ENCODE data around the gene FCRL1. TPM values are rescaled to one million over a fixed set of nuclear protein-coding genes. Genes with fewer than 3 reads are reported as not detected.

FCRL1 gene
- total and polyA plus RNA-seq, 2 donors (not counting 3 experiments of a cell fraction or from before 2014, with no cell fraction given), result not detected

DNA sequence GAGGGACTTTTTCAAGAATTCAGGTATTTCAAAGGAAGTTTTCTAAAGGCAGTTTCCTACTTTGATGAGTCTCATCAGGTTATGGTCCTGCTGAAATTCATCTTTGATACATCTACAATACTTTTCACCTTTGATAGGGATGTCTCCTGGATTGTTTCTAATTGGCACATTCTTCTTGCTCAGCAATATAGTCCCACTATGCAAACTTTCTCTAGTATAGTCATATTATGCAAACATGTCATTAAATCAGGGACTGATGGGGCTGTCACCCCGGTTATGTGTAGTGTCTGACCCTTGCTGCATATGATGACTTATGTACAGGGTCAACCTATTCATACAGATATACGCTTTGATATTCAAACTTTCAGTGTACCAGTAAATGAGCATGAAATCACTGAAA, 379 bp upstream of the FCRL1 start:
- no peaks in the 10 kb centered on the region for H3K9me1 ChIP-seq (replicated peaks; ENCODE audit: control insufficient read depth, extremely low read depth, insufficient read depth, low read length)
- no peaks in the 10 kb centered on the region for H3K27me3 ChIP-seq (ENCODE audit: control insufficient read depth in 2 of 2, insufficient read depth in 2 of 2, low read length in 2 of 2)
- no TSS peak for BruUV-seq (replicated peaks)
- H3K4me1 ChIP-seq (ENCODE audit: control insufficient read depth, extremely low read depth, insufficient read depth, low read length), result no peaks in the 10 kb centered on the region
- FAIRE-seq, result no peak
- ChIA-PET CTCF (no interaction called here), POLR2A (no interaction called here)
- intact Hi-C loops (cut with micrococcal nuclease) (no loop called here), dilution Hi-C loops (cut with MboI; ENCODE audit: extremely low pct_ligation_motif_present, low sequenced_read_pairs) (no loop called here)
- DNase-seq (ENCODE audit: low read depth, low spot score), result no peak
- no peaks in the 10 kb centered on the region for H4K20me1 ChIP-seq (replicated peaks; ENCODE audit: control insufficient read depth, extremely low read depth, insufficient read depth, low read length)
- H3K9me3 ChIP-seq (replicated peaks; ENCODE audit: control insufficient read depth, insufficient read depth, low read length), result no peaks in the 10 kb centered on the region
- no peak overlapping the region for H3K4me2 ChIP-seq (ENCODE audit: insufficient read depth, low read length)
- no peak overlapping the region for H3K4me3 ChIP-seq (replicated peaks in 1 of 3; ENCODE audit: insufficient read depth in 1 of 3, low read depth in 1 of 3, low read length in 3 of 3)
- no peak overlapping the region for H3K9ac ChIP-seq (replicated peaks; ENCODE audit: extremely low read depth, insufficient read depth, low read length)
- no peaks in the 10 kb centered on the region for H3K36me3 ChIP-seq (ENCODE audit: control insufficient read depth in 2 of 2, extremely low read depth in 1 of 2, insufficient read depth in 2 of 2, low read length in 2 of 2)
- TF ChIP-seq POLR2AphosphoS5 (IDR thresholded peaks at IDR 0.05; ENCODE audit: insufficient read depth, low read depth, low read length) (no peak), EZH2 (IDR thresholded peaks at IDR 0.05; ENCODE audit: borderline replicate concordance, low read depth, low read length, severe bottlenecking) (no peak), FOS (IDR thresholded peaks at IDR 0.05; ENCODE audit: borderline replicate concordance, insufficient read depth, low read length) (no peak), JUN (IDR thresholded peaks at IDR 0.05; ENCODE audit: borderline replicate concordance, insufficient read depth, insufficient read length, low read depth) (no peak), MYC (IDR thresholded peaks at IDR 0.05; ENCODE audit: low read depth, low read length) (no peak), POLR2A (IDR thresholded peaks at IDR 0.05; ENCODE audit: low read depth, low read length) (no peak), GATA2 (IDR thresholded peaks at IDR 0.05; ENCODE audit: insufficient read depth, insufficient read length, low read depth, low read length) (no peak)
- TF ChIP-seq, protein P1, sequence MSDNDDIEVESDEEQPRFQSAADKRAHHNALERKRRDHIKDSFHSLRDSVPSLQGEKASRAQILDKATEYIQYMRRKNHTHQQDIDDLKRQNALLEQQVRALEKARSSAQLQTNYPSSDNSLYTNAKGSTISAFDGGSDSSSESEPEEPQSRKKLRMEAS (IDR thresholded peaks at IDR 0.05; ENCODE audit: insufficient read depth, insufficient read length), result no peak
- TF ChIP-seq, protein P2, sequence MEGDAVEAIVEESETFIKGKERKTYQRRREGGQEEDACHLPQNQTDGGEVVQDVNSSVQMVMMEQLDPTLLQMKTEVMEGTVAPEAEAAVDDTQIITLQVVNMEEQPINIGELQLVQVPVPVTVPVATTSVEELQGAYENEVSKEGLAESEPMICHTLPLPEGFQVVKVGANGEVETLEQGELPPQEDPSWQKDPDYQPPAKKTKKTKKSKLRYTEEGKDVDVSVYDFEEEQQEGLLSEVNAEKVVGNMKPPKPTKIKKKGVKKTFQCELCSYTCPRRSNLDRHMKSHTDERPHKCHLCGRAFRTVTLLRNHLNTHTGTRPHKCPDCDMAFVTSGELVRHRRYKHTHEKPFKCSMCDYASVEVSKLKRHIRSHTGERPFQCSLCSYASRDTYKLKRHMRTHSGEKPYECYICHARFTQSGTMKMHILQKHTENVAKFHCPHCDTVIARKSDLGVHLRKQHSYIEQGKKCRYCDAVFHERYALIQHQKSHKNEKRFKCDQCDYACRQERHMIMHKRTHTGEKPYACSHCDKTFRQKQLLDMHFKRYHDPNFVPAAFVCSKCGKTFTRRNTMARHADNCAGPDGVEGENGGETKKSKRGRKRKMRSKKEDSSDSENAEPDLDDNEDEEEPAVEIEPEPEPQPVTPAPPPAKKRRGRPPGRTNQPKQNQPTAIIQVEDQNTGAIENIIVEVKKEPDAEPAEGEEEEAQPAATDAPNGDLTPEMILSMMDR (IDR thresholded peaks at IDR 0.05; ENCODE audit: extremely low read depth in 1 of 2, insufficient read depth in 1 of 2, low read depth in 1 of 2, low read length in 2 of 2), result no peak
- H2AFZ ChIP-seq (ENCODE audit: low read depth, low read length), result no peak overlapping the region
- H3K27ac ChIP-seq (ENCODE audit: insufficient read depth, low read depth, low read length), result no peak overlapping the region
- no peaks in the 10 kb centered on the region for H3K79me2 ChIP-seq (ENCODE audit: control insufficient read depth, insufficient read depth, low read length)
